CD4-positive, alpha-beta T cell treated with Interleukin-17A for 1 hour (primary cell): Measurements from ENCODE around the gene CLIC3.

ENCODE experiments used
- DNase-seq: peaks from one replicate; pipeline ENCODE4 v3.0.0-alpha.2; 2020

Gene CLIC3

DNA sequence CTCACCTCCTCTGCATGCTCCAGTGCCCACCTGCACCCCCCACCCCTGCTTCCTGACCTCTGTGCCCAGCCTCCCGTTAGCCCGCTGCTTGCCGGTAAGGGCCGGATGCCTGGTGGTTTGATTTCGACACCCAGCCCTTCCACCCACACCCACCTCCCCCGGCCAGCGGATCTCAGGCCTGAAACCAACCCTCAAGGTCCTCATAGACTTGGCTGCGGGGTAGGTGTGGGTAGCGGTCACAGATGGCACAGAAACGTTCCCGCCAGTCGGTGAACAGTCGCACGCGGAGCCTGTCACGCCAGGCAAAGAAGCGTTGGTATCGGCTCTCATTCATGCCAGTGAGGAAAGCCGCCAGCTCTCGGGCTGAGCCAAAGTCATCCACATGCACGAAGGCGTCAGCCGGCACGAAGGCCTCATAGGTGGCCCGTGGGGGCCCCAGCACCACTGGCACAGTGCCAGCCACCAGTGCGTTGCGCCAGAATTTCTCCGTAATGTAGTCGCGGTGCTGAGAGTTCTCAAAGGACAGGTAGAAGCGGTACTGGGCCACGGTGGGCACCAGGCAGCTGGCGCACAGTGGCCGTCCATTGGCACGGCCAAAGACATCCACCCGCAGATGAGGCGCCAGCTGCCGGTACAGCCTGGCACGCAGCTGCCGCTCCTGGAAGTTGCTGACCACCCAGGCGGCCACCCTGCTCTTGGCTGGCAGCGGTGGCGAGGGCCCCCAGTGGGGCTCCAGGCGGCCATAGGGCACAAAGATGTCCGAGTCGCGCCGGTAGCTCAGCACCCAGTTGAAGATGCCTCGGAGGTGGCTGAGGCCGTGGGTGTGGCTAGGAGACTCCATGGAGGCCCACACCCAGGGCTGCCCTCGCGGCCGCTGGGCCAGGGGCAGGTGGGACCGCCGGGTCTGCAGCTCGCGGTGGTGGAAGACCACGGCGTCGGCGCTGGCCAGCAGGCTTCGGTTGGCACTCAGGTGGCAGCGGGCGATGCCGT lies 34.5 kb upstream of the CLIC3 start:
- peak; percentile 55 for DNase-seq

DNA sequence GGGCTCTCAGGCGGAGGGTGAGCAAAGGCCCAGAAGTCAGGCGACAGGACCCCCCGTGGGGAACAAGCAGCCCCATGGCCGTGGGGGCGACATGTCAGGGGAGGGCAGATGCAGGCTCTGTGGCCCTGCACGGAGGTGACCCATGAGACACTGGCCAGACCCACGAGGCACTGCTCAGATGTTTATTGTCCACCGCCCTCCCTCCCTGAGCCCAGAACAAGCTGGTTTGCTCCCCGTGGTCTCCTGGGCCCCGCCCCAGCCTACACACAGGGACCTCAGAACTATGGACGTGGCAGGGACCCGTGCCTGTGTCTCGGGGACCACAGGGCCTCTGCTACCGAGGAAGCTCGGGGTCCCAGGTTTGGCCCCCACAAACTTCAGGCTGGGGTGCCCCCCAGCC lies 33.6 kb upstream of the CLIC3 start:
- DNase-seq: no peak

DNA sequence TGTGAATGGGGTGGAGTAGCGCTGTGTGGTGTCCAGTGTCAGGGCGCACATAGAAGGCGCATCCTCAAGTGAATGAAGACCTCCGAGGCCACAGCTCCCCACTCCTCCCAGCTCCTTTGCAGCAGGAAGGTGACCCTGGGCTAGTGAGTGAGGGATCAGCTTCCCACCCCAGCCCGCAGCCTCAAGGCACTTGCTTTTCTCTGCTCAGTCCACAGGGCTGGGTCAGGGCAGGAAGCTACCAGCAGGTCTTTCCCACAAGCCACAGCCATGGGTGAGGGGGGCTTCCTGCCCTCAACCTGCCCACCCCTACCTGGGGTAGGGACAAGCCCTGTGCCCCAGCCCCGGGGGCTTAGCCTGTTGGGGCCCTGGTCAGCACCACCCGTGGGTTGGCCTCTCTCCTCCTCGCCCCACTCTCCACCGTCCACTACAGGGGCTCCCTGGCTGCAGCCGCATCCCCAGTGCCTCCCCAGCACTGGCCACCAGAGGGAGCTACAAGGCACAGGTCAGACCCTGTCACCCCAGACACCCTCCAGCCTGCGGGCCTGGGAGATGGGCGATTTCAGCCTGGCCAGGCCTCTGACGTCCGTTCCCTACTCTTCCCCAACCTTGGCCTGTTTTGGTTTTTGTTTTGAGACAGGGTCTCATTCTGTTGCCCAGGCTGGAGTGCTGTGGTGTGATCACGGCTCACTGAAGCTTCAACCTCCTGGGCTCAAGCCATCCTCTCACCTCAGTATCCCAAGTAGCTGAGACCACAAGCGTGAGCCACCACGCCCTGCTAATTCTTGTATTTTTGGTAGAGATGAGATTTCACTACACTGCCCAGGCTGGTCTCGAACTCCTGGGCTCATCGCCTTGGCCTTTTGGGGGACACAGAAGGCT lies 32.9 kb upstream of the CLIC3 start:
- peak; percentile 70 for DNase-seq

DNA sequence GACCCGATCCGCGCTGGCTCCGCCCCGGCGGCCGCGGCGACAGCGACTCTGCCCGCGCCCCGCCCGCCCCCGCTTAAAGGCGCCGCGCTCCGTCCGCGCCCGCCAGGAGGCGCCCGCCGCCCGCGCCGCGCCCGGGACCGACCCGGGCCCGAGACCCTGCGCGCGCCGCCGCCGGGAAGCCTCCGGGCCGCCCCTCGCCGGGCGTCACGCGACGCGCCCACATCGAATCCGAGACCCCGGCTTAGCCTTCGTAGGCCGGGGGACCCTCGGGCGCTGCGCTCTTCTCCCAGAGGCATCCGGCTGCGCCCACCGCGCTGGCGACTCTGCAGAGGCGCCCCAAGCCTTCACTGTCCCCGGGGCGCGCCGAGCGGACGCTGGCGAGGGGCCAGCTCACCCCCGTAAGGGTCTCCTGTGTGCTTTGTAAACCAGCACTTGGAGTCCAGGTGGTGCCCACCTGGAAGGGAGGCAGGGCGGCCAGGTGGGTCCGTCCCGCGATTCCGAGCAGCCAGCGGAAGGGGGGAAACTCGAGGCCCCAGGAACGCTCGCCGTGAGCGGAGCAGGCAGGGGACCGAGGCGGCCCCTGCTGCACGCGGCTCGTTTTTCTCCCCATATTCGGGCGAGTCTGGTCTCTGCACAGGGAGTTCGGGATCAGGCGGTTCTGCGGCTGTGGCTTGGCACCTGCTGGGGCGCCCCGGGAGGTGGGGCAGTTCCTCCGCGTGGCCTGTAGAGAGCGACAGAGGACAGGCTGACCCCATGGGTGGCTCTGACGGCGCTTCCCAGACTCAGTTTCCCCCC lies 32.1 kb upstream of the CLIC3 start:
- peak; percentile 69 for DNase-seq

DNA sequence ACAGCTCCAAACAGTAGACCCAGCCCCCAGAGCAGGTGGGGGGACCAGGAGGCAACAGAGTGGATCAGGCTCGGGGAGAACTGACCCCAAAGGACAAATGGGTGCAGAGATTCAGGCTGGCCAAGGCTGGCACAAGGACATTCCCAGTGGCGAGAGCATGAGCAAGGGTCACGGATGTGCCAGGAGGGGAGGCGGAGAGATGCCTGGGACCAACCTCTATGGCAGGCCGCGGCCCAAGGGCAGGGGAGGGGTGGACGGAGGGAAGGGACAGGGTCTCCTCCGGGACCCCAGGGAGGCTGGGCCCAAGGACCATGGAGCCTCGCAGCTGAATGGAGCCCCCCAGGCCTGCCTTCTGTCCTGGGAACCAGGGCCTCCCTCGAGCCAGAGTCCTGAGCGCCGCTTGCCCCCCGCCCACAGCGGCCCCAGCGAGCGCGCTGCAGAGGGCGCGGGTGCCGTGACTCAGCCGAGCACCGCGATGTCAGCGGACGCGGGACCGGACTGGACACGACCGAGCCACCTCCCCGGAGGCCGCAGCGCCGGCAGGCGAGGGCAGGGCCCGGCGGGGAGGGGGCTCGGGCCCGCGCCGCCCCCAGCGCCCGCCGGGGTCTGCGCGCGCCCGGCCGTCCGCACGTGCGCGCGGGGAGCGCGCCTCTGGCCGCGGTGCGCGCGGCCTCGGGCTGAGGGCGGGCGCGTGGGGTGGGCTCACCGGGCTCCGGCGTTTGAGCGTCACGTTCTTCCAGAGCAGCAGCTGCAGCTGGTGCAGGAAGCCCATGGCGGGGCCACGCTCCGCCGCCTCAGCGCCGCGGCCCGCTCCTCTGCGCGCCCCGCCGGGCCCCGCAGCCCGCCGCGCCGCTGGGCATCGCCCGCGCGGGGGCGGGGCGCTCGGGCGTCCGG lies 31.2 kb upstream of the CLIC3 start, which contains the start of gene ABCA2:
ABCA2 (minus strand) TSS at position 869 of the 894 bp plus-strand sequence; CDS start at position 772, 97 bp downstream.
- no peak for DNase-seq

DNA sequence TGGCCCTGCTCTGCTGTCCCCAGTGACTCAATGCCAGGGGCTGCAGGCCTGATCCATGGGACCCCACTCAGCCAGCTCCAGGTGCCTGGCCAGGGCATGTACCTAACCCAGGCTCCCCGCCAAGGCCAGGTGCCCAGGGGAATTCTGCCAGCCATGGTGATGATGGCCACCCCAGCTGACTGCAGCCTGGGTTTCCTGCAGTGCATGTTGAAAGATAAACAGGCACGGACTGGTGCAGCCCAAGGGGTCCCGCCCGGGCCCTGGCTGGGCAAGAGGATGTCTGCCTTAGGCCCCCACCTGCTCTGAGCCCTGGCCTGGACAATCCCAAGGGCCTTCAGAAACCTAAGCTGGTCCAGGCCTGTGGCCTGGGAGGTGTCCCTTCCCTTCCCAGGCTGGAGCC lies 30.5 kb upstream of the CLIC3 start:
- DNase-seq: no peak

DNA sequence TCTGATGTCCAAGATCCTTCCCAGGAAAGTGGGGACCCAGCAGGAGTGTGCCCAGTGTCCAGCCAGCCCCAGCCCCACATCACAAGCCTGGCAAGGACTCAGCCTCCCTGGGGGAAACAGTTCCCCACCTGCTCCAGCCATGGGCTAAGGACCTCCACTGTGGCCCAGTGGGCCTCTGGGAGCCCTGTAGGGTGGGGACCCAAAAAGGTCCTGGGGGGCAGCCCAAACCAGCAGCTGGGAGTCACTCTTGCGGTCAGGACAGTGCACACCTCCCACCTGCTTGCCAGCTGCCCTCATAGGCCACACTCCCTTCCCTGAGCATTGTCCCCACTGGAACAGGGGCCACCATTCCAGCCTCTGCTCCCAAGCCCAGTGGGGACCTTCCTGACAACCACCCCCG lies 30.0 kb upstream of the CLIC3 start:
- no peak for DNase-seq

DNA sequence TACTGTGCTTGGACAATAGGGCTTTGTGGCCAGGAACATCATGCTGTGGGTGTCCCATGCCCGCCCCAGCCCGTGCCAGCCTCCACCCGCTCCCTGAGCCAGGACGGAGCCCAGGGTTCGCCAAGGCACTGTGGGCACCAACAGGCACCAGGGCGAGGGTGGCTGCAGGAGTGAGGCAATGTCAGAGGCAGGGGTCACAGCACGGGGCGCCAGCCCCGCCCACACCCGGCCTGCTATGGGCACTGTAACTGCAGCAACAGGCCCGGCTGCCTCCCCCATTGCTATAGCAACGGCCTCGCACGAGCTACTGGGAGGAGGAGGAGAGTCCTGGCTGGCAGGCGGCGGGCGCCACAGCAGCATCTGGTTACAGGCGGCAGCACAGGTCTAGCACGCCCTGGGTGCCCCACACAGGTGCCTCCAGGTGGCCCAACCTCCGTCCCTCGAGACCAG lies 29.2 kb upstream of the CLIC3 start:
- no peak for DNase-seq

DNA sequence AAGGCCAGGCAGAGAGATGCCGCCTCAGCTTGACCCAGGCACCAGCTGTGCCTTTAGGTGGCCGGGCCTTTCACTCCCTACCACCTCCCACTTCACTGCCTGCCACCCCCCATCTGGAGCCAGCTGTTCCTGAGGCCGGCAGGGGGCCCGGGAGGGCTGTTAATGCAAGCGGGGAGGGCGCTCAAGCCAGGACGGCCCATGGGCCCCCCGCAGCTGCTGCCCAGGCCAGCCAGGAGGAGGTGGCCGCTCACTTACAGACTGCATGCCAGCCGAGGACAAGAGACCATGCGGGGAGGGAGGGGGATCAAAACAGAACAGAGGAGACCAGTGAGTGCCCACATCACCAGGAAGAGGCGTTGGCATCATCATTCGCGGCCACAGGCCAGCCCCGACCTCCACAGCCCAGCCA lies 27.2 kb upstream of the CLIC3 start:
- no peak for DNase-seq

DNA sequence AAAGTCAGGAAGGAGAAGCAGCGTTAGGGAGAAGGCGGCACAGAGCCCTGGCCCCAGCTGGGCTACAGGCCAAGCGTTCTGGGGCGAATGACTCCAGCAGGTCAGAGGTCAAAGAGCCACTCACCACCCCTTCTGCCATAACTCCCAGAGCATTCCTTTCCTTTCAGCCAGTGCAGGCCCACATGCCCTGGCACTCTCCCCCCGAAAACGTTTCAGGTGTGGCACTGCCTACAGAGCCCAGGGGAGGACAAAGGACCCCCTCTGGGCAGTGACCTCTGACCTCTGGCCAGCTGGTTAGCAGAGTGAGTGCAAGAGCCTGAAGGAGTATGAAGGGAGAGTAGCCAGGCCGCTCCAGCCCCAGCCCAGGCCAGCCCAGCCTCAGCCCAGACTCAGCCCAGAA lies 26.8 kb upstream of the CLIC3 start:
- no peak for DNase-seq

DNA sequence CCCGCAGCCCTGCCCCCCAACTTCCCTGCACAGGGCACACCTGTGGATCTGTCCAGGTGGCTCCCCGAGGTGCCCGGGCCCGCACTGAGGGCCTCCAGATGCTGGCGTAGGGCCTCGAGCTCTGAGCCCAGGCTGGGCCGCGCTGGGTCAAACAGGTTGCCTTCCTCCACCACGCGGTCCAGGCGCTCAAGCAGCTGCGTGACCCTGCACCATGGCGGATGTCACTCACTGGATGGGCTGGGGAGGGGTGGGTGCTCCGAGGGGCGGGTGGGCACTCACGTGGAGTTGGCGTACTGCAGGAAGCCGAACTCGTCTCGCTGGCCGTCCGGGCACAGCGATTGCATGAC lies 26.3 kb upstream of the CLIC3 start:
- DNase-seq: no peak

DNA sequence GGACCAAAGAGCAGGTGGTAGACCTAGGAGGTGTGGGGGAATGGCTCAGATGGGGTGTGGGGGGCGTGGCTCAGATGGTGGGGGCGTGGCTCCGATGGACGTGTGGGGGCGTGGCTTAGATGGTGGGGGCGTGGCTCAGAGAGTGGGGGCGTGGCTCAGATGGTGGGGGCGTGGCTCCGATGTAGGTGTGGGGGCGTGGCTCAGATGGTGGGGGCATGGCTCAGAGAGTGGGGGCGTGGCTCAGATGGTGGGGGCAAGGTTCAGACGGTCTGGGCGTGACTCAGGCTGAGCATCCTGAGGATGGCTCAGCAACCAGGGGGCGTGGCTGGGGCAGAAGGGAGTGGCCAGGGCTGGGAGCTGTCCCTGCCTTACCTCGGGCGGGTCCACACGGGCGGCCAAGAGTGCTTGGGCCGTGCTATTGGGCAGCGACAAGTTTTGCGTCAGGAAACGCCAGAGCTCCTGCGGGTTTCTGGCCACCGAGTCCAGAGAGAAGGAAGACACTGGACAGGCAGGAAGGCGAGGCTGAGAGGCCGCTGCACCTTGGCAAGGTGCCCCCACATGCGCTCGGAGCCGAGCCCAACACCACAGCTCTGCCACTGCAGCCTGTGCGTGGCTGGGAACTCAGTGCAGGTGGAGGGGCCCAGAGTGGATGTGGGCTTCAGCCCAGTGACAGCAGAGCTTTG lies 25.8 kb upstream of the CLIC3 start:
- DNase-seq: peak; percentile 78

DNA sequence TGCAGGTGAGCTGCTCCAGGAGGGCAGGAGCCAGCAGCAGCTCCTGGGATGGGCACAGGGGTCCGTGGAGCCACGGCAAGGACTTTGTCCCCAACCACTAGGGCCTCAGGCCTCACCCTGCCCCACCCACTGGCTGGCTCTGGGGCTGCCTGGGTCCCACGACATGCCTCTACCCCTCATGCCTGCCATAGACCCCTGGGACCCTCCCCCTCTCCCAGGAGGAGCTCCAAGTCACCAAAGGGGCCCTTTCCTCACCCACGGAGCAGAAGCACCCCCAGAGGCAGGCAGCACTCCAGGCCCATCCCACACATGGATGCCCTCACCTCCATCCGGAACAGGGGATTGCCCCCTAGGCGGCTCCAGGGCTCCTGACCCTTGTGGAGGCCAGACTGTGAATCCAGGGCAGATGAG lies 25.2 kb upstream of the CLIC3 start:
- DNase-seq: no peak

DNA sequence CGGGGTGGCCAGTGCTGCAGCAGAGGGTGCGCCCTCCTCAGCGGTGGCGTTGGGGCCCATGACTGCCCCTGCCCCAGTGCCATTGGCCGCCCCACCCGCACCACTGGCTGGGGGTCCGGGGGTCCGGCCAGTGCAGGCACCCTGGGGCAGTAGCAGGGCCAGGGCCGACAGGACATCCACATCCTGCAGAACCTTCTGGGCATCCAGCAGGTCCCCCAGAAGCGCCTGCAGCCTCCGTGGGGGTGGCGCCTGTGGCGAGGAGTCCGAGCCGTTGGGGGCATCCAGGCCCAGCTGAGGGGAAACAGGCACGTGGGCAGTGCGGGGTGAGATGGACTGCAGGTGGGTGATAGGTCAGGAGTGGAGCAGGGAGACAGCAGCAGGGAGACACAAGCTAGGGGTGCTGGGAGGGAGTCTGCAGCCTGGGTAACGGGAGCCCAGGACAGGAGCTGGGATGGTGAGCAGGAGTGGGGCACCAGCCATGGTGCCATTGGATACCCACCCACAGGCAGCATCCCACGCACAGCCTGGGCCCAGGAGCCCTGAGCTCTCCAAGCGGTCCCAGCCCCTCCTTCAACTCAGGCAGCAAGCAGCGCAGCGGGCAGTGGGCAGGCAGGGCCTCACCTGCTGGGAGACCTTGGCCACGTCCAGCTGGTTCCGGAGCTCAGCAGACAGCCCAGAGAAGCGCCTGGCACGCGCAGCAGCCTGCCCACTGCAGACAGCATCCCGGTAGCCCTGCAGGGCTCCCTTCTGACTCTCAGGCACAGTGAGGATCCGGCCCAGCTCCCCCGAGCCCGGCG lies 24.6 kb upstream of the CLIC3 start:
- DNase-seq: no peak

DNA sequence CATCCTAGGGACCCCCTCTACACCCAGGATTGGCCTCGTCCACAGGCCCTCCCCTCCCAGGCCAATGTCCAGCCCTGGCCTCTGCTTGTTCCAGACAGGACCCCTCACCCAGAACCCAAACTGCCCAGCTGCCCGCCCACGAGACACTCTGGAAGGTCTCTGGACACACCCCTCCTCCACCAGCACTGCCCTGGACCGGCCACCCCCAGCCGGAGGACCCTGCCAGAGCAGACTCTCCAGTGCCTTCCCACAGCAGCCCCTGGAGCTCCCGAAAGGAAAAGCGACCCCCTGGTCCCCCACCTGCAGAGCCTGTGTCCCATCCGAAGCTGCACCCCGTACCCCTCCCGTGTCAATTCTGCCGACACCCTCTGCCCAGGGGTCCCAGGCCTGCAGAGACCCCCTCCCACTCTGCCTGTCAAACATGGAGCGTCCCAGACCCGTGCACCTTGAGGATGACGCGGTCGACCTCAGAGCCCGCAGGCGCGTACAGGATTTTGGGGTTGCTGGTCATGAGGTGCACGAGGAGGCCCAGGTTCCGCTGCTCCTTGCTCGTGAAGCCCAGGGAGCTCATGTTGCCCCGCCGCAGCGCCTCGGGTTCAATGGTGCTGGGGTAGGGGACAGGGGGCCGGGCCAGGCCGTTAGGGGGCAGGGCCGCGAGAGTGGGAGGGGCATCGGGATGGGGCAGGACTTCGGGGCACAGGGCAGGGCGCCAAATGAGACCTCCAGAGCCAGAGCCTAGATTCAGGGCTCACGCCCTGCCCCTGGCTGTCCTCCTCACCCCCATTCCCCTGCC lies 23.7 kb upstream of the CLIC3 start:
- DNase-seq: no peak

DNA sequence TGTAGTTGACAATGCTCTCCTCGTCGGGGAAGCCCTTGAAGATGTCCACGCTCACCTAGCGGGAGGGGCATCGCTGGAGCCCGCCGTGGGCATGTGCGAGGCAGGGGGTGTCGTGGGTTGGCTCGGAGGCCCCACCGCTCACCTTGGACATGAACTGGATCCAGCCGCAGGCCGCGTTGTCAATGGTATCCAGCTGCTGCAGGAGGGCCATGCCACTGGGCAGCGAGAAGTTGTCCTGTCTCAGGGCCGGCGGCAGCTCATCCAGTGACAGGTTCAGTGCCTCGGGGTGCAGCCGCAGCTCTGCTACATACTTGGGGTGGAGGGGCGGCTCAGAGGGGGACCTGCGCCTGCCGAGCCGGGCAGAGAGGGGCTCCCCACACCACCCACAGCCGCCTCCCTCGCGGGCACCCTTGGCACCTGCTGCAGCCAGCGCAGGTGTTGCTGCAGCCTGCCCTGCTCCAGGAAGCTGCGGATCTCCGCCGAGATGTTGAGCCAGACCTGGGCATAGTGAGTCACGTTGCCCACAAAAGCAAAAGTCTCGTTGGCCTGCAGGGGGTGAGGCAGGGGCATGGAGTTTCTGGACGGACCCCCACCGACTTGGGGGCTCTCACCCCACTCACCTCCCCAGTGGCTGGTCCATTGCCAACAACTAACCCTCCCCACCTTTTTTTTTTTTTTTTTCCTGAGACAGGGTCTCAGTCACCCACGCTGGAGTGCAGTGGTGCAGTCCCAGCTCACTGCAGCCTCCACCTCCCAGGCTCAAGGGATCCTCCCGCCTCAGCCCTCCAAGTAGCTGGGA lies 22.6 kb upstream of the CLIC3 start:
- DNase-seq: no peak

DNA sequence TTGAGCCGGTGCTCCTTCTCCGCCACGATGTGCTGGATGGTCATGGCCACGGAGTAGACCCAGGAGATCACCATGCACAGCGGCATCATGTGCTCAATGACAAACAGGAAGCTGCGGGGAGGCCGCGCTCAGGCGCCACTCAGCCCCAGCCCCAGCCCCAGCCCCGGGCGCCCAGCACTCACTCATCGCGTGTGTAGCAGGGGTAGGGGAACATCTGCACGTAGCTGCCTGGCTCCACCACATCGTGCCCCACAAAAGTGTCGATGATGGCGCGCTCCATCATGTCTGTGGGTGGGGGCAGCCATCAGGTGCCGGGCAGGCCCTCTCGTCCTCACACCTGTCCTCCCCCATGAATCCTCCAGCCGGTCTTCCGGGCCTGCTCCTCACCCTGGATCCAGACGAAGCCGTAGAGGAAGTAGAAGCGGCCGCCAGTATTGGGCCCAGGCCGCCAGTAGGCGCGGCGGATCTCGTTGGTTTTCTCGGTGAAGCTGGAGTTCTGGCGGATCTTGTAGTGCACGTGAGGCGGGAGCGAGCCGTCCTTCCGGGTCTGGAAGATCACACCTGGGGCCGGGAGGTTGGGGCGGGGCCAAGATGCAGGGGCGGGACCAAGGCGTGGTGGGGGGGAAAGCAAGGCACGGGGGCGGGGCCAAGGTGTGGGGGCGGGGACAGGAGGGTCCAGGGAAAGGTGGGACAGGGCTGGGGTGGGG lies 21.6 kb upstream of the CLIC3 start:
- no peak for DNase-seq

DNA sequence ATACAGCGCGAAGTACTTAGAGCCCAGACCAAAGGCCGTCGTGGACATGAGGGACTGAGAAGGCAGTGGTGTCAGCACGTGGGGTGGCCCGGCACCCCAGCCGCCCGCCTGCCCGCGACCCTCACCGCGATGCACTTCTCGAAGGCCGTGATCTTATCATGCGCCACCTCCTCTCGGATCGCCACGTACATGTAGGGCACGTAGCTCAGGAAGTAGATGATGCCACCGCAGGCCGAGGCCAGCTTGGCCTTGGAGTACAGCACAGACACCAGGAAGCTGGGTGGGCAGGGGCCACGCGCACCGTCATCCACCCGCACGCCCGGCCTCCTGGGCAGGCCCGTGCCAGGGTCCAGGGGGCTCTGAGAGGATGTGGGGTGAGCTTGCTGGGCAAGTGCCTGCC lies 20.7 kb upstream of the CLIC3 start:
- DNase-seq: no peak
